CD4-positive, alpha-beta T cell treated with Interferon gamma for 1 hour (primary cell): ENCODE measurements around the gene LLGL2.

Experiments used
- DNase-seq: peaks from one replicate; pipeline ENCODE4 v3.0.0-alpha.2; 2020

The LLGL2 gene

DNA sequence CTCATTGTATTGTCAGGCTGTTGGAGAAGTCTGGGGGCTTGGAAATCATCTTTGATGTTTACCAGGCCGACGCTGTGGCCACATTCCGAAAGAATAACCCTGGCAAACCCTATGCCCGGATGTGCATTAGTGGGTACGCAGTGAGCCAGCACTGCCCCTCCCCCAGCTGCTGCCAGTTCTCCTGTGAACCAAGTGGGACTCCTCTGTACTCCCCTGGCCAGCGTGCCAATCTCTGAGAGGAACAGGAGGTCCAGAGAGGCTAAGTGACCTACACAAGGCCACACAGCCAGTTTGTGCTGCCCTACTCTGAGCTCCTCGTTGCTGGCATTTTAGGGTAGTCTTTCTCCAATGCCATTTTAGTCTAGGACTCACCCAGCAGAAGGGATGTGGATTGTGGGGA lies 1.9 kb upstream of the LLGL2 start:
- DNase-seq, result no peak

GRCh38 chr17:75524269-75524969 lies 1.1 kb upstream of the LLGL2 start:
- no peak for DNase-seq

- DNase-seq, result no peak
Measured at GRCh38 chr17:75525806-75526554, 483 bp downstream of the LLGL2 start.

- no peak for DNase-seq
Measured at GRCh38 chr17:75526555-75527270, 1.2 kb downstream of the LLGL2 start.

DNA sequence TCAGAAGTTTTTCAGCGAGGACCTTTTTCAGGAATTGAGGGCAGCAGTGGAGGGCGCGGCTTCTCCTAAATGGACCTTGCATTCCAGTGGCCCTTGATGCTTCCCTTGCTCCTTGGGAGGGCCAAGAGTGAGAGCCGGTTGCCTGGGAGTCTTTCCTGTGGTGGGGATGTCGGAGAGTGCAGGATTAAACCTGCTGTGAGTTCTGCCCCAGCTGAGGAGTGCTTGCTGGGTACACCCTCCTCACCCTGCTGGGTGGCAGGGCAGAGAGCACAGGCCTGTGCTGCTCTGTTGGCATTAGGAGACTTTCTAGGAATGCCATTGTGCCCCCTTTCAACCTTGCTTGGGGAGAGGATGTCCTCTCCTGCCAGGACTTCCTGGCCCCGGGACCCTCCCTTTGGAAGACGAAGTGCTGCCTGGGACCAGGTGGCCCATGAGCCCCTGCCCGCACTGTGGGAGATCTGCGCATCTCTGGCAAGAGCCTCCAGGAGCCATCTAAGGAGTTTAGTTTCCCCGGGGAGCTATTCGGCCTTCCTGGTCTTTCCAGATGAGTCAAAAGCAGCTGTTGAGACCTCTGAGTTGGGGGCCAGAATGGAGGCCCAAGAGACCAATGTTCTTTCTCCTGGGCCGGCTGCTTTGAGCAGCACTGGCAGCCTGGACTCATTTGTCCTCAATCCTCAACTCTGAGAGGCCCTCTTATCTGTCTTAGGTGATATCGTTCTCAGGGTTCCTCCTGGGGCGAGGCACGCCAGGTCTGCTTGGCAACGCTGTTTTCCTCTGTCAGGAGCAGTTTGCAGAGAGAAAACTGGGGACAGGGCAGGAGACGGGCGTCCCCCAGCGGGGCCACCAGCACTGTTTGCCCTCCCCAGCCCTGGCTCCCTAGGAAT lies 5.6 kb downstream of the LLGL2 start:
- no peak for DNase-seq

- DNase-seq, result no peak
Measured at GRCh38 chr17:75531721-75532072, 6.2 kb downstream of the LLGL2 start.

GRCh38 chr17:75535119-75535537 lies 9.6 kb downstream of the LLGL2 start:
- peak; percentile 59 for DNase-seq

DNA sequence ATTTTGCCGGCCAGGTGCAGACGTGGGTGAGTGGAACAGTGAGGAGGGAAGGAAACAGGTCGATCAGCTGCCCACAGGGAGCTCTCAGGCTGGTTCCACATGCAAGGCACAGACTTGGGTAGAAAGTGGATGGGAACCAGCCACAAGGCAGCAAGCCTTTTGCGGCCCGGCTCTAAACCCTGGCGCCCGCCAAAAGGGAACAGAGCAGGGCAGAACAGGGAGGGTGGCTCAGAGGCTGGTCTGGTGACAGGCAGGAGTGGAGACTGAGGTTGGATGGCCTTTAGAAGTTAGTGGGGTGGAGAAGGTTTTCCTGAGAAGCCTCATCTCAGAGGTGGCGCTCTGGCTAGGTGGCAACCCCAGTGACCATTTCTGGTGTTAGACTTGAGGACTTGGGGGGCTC lies 10.4 kb downstream of the LLGL2 start:
- DNase-seq, result no peak

- DNase-seq, result no peak
Measured at GRCh38 chr17:75536366-75536765, 10.9 kb downstream of the LLGL2 start.

- no peak for DNase-seq
Measured at GRCh38 chr17:75539967-75540729, 14.7 kb downstream of the LLGL2 start.

- DNase-seq, result no peak
Measured at GRCh38 chr17:75540923-75541503, 15.5 kb downstream of the LLGL2 start.

GRCh38 chr17:75542229-75542628 lies 16.7 kb downstream of the LLGL2 start:
- DNase-seq, result no peak

- no peak for DNase-seq
Measured at GRCh38 chr17:75542728-75543336, 17.3 kb downstream of the LLGL2 start.

GRCh38 chr17:75544250-75544649 lies 18.8 kb downstream of the LLGL2 start:
- no peak for DNase-seq

DNA sequence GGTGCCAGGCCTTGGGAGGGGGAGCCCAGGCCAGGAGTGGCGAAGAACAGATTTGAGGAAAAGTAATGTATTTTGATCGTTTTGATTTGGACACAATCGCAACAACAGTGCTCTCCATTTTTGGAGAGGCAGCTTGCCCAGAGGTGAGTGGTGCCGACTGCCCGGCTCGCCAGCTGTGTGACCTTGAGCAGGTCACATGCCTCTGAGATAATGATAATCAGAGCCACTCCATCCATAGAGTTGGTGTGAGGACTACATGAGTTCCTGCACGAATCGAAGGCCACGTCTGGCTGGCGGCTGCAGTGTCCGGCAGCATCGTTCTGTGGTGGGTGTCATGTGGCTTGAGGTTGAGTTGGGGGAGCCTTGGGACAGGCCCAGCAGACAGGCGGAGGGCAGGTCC lies 20.7 kb downstream of the LLGL2 start:
- DNase-seq, result no peak

GRCh38 chr17:75547091-75547490 lies 21.6 kb downstream of the LLGL2 start:
- DNase-seq, result no peak

DNA sequence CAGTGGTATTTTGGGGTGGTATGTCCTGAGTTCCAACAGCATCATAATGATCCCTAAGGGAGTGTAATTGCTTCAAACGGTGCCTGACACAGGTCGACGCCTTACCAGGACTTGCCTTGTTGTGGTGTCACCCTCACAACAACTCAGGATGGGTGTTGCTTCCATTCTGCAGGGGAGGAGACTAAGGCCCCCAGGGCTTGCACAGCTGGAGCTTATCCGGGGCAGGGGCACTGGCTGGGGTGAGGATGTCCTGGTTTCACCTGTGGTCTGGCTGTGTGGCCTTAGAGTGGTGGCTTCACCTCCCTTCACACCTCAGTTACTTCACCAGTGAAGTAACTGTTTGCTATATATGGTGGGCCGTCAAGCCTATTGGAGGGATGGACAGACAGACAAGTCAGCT lies 23.3 kb downstream of the LLGL2 start:
- no peak for DNase-seq

- no peak for DNase-seq
Measured at GRCh38 chr17:75549246-75550138, 24.0 kb downstream of the LLGL2 start.

GRCh38 chr17:75550139-75550465 lies 24.6 kb downstream of the LLGL2 start:
- DNase-seq, result no peak

DNA sequence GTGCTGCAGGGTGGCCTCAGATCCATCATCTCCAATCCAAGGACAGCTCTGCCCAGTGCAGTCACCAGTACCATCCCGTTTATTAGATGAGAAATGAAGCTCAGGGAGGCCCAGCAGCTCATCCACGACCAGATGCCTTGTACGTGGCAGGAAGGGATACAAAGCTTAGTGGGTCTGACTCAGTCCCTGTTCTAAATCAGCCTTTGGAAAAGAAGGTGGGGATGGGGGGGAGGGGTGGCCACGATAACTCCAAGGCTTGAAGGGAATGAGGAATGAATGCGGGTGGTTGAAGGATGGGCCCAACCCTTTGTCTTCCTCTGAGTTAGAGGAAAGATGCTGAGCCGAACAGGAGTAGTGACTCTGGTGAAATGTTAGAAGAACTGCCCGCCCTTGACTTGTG lies 25.8 kb downstream of the LLGL2 start:
- no peak for DNase-seq
